ENCODE measurements around the gene CDH8.
A peak's percentile ranks its signal among the peaks of the same experiment; 100 is the strongest.
"Not testable (repeated sequence)": the region's sequence is repeated elsewhere in the genome, so short reads cannot be mapped to it uniquely, and the experiment has no call there.

The CDH8 gene

DNA sequence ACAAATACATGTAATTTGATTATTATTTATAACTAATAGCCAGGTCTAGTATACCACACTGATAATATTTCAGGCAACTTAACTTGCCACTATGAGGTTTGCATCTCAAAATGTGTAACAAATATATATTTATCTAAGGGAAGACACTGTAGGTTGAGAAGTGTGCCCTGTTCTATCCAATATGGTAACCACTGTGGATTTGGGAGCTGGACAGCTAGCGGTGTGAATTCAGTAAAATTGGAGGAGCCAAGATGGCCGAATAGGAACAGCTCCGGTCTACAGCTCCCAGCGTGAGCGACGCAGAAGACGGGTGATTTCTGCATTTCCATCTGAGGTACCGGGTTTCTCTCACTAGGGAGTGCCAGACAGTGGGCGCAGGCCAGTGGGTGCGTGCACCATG, 235.0 kb downstream of the CDH8 start:
- not testable (repeated sequence) for H3K4me2 ChIP-seq (ENCODE audit: low read length); H3K9ac ChIP-seq (ENCODE audit: low read depth, low read length); H3K36me3 ChIP-seq (ENCODE audit: insufficient read depth, low read length); H3K9me3 ChIP-seq (replicated peaks; ENCODE audit: low read length); H3K27me3 ChIP-seq (ENCODE audit: control insufficient read depth, insufficient read depth, low read length); H3K4me3 ChIP-seq (ENCODE audit: low read length)
- peaks cover 18% of the 10 kb centered on the region for H3K4me1 ChIP-seq (ENCODE audit: control insufficient read depth, insufficient read depth, low read length)

DNA sequence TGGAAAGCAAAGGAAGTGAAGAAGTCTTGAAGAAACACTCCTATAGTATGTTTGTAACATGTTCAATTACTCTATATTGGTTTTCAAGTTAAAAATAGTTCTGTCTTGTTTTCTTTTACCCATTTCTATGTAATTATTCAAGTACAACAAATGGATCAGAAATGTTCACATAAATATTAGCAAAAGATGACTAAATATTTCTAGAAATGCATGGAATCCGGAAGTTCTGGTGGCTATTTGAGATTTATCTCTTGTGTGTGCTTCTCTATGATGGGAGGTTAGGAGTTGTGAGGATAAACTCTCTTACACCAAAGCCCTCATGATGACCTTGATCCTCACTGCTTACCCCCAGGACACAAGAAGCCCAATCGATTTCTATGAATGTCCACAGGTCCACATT, 237.5 kb downstream of the CDH8 start:
- Histone ChIP-seq H3K4me1 (ENCODE audit: control insufficient read depth, insufficient read depth, low read length) (peaks cover 18% of the 10 kb centered on the region), H3K4me3 (ENCODE audit: low read length) (no peak overlapping the region), H3K36me3 (ENCODE audit: insufficient read depth, low read length) (no peaks in the 10 kb centered on the region), H3K4me2 (ENCODE audit: low read length) (peak overlapping the region; percentile 29), H3K27me3 (ENCODE audit: control insufficient read depth, insufficient read depth, low read length) (no peaks in the 10 kb centered on the region), H3K9ac (ENCODE audit: low read depth, low read length) (peak overlapping the region; percentile 39), H3K9me3 (replicated peaks; ENCODE audit: low read length) (no peaks in the 10 kb centered on the region)

DNA sequence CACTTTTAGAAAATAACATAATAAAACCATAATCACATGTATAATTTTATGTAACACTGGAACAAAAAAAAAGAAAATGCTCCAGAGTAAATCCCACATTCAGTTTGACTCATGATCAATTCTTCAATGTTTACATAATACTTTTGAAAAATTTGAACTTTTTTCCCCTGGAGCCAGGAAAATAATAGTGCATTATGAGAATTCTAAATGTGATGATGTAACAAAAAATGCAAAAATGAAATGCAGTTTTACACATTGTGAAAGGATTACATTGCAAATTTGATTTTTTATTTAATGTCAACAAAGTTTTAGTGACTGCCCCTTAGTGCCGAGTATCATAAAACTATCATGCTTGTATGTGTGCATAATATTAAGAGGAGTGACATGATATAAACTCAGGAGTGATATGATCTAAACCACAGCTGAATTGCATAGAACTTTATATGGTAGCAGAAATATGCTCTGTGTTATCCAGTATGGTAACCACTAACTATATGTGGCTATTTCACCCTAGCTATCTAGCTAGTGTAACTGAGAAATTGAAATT, 238.2 kb downstream of the CDH8 start:
- Histone ChIP-seq H3K4me1 (ENCODE audit: control insufficient read depth, insufficient read depth, low read length) (peaks cover 20% of the 10 kb centered on the region), H3K4me3 (ENCODE audit: low read length) (no peak overlapping the region), H3K9ac (ENCODE audit: low read depth, low read length) (peak overlapping the region; percentile 39), H3K27me3 (ENCODE audit: control insufficient read depth, insufficient read depth, low read length) (no peaks in the 10 kb centered on the region), H3K4me2 (ENCODE audit: low read length) (no peak overlapping the region), H3K9me3 (replicated peaks; ENCODE audit: low read length) (no peaks in the 10 kb centered on the region), H3K36me3 (ENCODE audit: insufficient read depth, low read length) (no peaks in the 10 kb centered on the region)

DNA sequence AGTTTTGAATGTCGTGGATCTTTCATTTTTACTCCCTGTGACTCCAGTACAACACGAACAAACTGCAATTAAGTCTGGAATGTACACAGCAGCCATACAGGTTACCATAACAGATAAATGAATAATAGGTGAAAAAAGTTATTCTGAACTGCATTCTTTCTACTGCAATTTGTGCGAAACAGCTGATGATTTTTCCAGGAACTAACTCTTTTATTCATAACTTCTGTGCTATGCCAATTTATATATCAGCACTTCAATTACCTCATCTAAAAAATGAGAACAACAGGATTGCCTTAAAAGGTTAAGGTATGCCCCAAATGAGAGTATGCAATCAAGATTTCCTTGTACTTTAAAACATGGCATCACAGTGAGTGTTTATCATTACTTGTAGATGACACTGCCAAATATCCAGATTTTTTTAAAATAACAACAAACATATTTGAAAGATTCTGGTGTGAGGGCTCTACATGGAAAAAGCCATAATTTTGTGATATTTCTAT, 238.9 kb downstream of the CDH8 start:
- peaks cover 25% of the 10 kb centered on the region for H3K4me1 ChIP-seq (ENCODE audit: control insufficient read depth, insufficient read depth, low read length)
- H3K27me3 ChIP-seq (ENCODE audit: control insufficient read depth, insufficient read depth, low read length) = no peaks in the 10 kb centered on the region
- H3K9ac ChIP-seq (ENCODE audit: low read depth, low read length) = no peak overlapping the region
- no peaks in the 10 kb centered on the region for H3K36me3 ChIP-seq (ENCODE audit: insufficient read depth, low read length)
- no peak overlapping the region for H3K4me2 ChIP-seq (ENCODE audit: low read length)
- no peaks in the 10 kb centered on the region for H3K9me3 ChIP-seq (replicated peaks; ENCODE audit: low read length)
- no peak overlapping the region for H3K4me3 ChIP-seq (ENCODE audit: low read length)

DNA sequence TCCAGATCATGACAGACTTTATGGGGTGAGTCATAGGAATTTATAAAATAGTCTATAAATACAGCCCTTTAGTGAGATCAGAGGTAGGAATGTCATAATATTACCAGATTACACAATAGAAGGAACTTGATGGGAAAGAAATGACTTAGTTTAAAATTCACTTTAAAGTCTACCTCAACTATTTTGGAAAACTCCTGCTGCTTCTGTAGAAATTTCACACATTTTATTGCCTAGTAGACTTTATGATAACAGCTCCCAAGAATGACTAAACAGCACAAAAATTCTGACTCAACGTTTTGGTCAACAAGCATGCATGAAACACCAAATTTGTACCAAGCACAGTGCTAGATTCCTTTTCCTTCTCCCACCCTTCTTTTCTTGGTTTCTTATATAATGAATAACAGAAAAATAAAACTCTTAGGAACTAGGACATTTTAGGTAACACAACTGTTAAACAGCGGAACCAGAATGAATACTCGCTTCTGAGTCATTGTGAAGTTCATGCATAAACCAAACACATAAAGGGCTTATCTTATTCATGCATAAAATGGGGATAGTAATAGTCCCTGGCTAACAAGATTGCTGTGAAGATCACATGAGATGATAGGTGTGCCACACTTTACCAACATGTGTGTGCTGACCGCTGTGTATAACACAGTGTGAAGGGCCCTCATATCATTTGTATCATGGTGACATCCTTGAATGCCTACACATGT, 243.9 kb downstream of the CDH8 start:
- no peak overlapping the region for H3K4me3 ChIP-seq (ENCODE audit: low read length)
- H3K36me3 ChIP-seq (ENCODE audit: insufficient read depth, low read length) = no peaks in the 10 kb centered on the region
- H3K9ac ChIP-seq (ENCODE audit: low read depth, low read length) = peak overlapping the region; percentile 77
- peak overlapping the region; percentile 11 for H3K4me2 ChIP-seq (ENCODE audit: low read length)
- H3K9me3 ChIP-seq (replicated peaks; ENCODE audit: low read length) = no peaks in the 10 kb centered on the region
- no peaks in the 10 kb centered on the region for H3K27me3 ChIP-seq (ENCODE audit: control insufficient read depth, insufficient read depth, low read length)
- H3K4me1 ChIP-seq (ENCODE audit: control insufficient read depth, insufficient read depth, low read length) = peaks cover 20% of the 10 kb centered on the region

DNA sequence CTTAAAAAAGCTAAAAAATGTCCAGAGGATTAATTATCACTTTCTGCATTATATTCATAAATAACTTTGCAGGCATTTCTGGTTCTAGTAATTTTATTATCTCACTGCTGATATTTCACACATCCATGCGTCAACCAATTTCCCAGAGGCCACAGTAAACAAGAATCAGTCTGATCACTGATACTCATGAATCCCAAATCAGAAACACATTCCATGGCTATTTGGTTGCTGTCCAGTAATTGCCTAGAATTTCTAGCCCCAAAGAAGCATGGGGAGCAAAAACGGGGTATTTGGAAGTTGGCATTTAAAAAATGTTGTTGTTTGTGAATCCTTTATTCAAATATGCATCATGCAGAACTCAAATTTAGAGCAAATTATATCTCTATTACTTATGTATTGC, 244.8 kb downstream of the CDH8 start:
- no peaks in the 10 kb centered on the region for H3K9me3 ChIP-seq (replicated peaks; ENCODE audit: low read length)

DNA sequence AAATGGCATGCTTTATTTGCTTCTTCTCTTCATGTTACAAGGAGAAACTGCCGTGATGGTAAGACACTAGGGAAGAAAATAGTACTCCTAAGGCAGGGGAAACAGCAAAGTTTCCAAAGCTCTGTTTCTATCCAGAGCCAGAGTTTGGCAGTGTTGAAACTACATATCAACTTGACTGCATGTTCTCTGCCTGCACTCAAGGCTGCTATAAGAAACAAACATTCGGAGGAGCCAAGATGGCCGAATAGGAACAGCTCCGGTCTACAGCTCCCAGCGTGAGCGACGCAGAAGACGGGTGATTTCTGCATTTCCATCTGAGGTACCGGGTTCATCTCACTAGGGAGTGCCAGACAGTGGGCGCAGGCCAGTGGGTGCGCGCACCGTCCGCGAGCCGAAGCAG, 254.4 kb downstream of the CDH8 start:
- not testable (repeated sequence) for H3K4me2 ChIP-seq (ENCODE audit: low read length); H3K4me1 ChIP-seq (ENCODE audit: control insufficient read depth, insufficient read depth, low read length); H3K27me3 ChIP-seq (ENCODE audit: control insufficient read depth, insufficient read depth, low read length); H3K36me3 ChIP-seq (ENCODE audit: insufficient read depth, low read length); H3K9me3 ChIP-seq (replicated peaks; ENCODE audit: low read length); H3K4me3 ChIP-seq (ENCODE audit: low read length); H3K9ac ChIP-seq (ENCODE audit: low read depth, low read length)

More for the DNA sequence above, 244.8 kb downstream of the CDH8 start:
- no peak overlapping the region for H3K4me3 ChIP-seq (ENCODE audit: low read length)
- peak overlapping the region; percentile 74 for H3K9ac ChIP-seq (ENCODE audit: low read depth, low read length)
- H3K4me2 ChIP-seq (ENCODE audit: low read length) = peak overlapping the region; percentile 39
- peaks cover 18% of the 10 kb centered on the region for H3K4me1 ChIP-seq (ENCODE audit: control insufficient read depth, insufficient read depth, low read length)
- no peaks in the 10 kb centered on the region for H3K27me3 ChIP-seq (ENCODE audit: control insufficient read depth, insufficient read depth, low read length)
- H3K36me3 ChIP-seq (ENCODE audit: insufficient read depth, low read length) = no peaks in the 10 kb centered on the region

DNA sequence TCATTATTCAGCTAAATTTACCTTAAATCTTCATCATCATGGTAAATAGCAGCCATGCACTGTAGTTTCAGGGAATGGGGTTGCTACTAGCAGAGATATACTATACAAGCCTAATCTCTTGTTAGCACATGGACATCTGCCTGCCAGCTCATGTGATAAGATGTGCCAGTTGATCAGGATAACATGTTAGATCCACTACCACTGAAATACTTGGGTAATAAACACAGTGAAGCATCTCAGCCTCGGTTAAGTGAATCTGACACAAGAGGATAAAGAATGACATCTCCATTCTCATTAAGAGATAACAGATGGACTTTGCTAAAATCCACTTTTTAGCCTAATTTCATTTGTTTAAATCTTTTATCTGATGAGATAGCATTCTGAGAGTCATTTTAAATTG, 256.1 kb downstream of the CDH8 start:
- Histone ChIP-seq H3K27me3 (ENCODE audit: control insufficient read depth, insufficient read depth, low read length) (no peaks in the 10 kb centered on the region), H3K4me1 (ENCODE audit: control insufficient read depth, insufficient read depth, low read length) (no peaks in the 10 kb centered on the region), H3K9ac (ENCODE audit: low read depth, low read length) (no peak overlapping the region), H3K9me3 (replicated peaks; ENCODE audit: low read length) (no peaks in the 10 kb centered on the region), H3K4me2 (ENCODE audit: low read length) (no peak overlapping the region), H3K36me3 (ENCODE audit: insufficient read depth, low read length) (no peaks in the 10 kb centered on the region), H3K4me3 (ENCODE audit: low read length) (no peak overlapping the region)

DNA sequence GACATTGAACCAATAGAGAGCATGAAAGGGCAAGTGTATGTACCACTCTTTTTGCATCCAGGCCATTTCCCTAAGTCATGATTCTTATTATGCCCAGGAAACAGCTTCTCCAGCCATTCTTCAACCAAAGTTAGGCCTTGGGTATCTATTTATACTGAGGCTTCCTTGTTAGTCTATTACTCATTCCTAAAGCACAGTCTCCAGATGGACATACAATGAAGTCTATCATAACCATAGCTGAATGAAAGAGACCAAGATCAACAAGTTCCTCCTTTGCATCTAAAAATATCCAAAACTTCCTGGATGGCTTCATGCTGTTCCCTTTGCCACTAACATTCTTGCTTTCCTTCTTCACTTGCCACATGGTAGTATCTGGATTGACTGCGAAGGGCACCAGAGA, 265.9 kb downstream of the CDH8 start:
- H3K9ac ChIP-seq (ENCODE audit: low read depth, low read length) = no peak overlapping the region
- H3K27me3 ChIP-seq (ENCODE audit: control insufficient read depth, insufficient read depth, low read length) = no peaks in the 10 kb centered on the region
- no peak overlapping the region for H3K4me3 ChIP-seq (ENCODE audit: low read length)
- no peaks in the 10 kb centered on the region for H3K36me3 ChIP-seq (ENCODE audit: insufficient read depth, low read length)
- no peaks in the 10 kb centered on the region for H3K4me1 ChIP-seq (ENCODE audit: control insufficient read depth, insufficient read depth, low read length)
- no peak overlapping the region for H3K4me2 ChIP-seq (ENCODE audit: low read length)
- H3K9me3 ChIP-seq (replicated peaks; ENCODE audit: low read length) = no peaks in the 10 kb centered on the region

DNA sequence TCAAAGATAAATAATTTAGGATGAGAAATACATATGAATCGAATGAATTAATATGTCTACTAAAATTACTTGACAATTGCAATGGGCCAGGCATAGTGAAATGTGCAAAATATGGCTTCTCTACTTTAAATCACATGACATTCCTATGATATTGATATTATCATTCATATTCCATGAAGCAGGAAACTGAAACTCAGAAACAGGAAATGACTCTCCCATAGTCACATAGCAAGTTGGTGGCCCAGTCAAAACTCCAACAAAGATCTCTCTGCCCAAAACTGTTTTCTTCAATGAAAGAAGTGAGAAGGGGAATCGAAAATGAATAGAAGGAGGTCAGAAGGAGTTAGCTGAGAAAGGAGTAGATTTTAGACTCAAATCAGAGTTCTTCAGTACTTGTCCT, 272.2 kb downstream of the CDH8 start:
- Histone ChIP-seq H3K4me3 (ENCODE audit: low read length) (no peak overlapping the region), H3K9me3 (replicated peaks; ENCODE audit: low read length) (no peaks in the 10 kb centered on the region), H3K9ac (ENCODE audit: low read depth, low read length) (no peak overlapping the region), H3K4me1 (ENCODE audit: control insufficient read depth, insufficient read depth, low read length) (no peaks in the 10 kb centered on the region), H3K36me3 (ENCODE audit: insufficient read depth, low read length) (no peaks in the 10 kb centered on the region), H3K27me3 (ENCODE audit: control insufficient read depth, insufficient read depth, low read length) (no peaks in the 10 kb centered on the region), H3K4me2 (ENCODE audit: low read length) (no peak overlapping the region)

DNA sequence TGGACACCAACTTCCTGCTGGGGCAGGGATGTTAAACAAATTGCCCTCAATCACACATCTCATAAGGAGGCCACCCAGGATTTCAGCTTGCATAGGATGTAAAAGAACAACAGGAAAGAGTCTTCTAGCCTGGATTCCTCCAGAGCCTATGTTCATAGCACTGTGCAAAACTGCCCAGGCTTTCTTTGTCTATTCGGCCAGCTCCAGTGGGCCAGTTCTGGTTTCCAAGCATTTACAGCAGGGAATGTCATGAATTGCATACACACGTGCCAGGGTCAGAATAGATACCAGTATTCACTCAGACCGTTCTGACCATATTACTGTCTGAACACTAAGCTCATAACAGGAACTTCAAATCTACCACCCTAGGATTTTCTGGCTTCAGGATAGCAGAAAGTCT, 273.2 kb downstream of the CDH8 start:
- H3K4me1 ChIP-seq (ENCODE audit: control insufficient read depth, insufficient read depth, low read length) = no peaks in the 10 kb centered on the region
- no peaks in the 10 kb centered on the region for H3K9me3 ChIP-seq (replicated peaks; ENCODE audit: low read length)
- no peak overlapping the region for H3K4me3 ChIP-seq (ENCODE audit: low read length)
- no peaks in the 10 kb centered on the region for H3K27me3 ChIP-seq (ENCODE audit: control insufficient read depth, insufficient read depth, low read length)
- H3K4me2 ChIP-seq (ENCODE audit: low read length) = no peak overlapping the region
- no peak overlapping the region for H3K9ac ChIP-seq (ENCODE audit: low read depth, low read length)
- H3K36me3 ChIP-seq (ENCODE audit: insufficient read depth, low read length) = no peaks in the 10 kb centered on the region

DNA sequence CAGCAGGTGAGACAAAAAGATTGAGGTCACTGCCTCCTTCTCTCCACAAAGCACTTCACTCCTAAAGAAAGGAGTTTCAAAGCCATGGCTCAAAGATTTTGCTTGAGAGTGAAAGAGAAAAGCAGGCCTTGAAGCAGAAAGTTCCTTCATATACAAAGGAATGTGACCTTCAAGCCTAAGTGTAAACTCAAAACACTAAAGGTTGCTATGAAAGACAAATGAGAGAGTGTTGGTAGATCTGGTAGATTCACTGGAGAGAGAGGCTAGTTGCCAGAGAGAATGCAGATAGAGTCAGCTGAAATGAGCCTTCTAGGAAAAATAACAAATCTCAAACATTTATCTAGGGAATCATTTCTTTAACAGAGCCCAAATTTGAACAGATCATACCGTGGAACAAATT, 305.2 kb downstream of the CDH8 start:
- no peak overlapping the region for H3K9ac ChIP-seq (ENCODE audit: low read depth, low read length)
- no peak overlapping the region for H3K4me3 ChIP-seq (ENCODE audit: low read length)
- no peaks in the 10 kb centered on the region for H3K4me1 ChIP-seq (ENCODE audit: control insufficient read depth, insufficient read depth, low read length)
- H3K27me3 ChIP-seq (ENCODE audit: control insufficient read depth, insufficient read depth, low read length) = no peaks in the 10 kb centered on the region
- no peak overlapping the region for H3K4me2 ChIP-seq (ENCODE audit: low read length)
- no peaks in the 10 kb centered on the region for H3K9me3 ChIP-seq (replicated peaks; ENCODE audit: low read length)
- no peaks in the 10 kb centered on the region for H3K36me3 ChIP-seq (ENCODE audit: insufficient read depth, low read length)
